Ovary (tissue), 3 donors: ENCODE results near the gene EIF5AL1.

ENCODE experiments used
- POLR2A ChIP-seq: fragments of 450-650 bp; IDR thresholded peaks from one replicate; pipeline ENCODE4 v1.6.1; 2017; ENCODE audit warnings: antibody characterized with exemption, mild to moderate bottlenecking, moderate library complexity
- TF ChIP-seq, protein P1 (sequence below), 3 donors: fragments of 450-650 bp in 2 of 3; fragments of 200-600 bp in 1 of 3; IDR thresholded peaks; one replicate each; pipeline versions ENCODE4 v1.5.1 to v1.8.0; 2016 to 2022; ENCODE audit warnings: antibody characterized with exemption in 3 of 3, mild to moderate bottlenecking in 1 of 3
- donor health status: DM: no; HTN: no; CAD: no.

DNA sequence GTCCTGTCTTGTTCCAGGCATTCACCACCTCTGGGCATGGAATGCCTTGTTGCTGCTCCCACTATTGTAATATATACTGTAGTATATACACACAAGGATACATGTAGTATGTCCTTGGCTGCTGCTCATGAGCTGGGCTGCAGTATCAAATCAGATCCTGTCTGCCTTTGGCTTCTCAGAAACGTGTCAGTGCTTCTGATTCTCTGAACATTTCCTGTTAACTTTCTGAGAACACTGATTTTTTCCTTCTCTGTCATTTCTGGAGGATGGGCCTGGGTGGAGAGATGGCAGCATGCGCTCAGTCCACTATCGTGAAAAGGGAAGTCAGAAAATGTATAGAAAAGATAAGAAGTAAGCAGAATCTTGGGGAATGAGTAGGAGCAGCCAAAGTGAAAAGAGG is 35.6 kb downstream of the EIF5AL1 start:
- TF ChIP-seq, protein P1, sequence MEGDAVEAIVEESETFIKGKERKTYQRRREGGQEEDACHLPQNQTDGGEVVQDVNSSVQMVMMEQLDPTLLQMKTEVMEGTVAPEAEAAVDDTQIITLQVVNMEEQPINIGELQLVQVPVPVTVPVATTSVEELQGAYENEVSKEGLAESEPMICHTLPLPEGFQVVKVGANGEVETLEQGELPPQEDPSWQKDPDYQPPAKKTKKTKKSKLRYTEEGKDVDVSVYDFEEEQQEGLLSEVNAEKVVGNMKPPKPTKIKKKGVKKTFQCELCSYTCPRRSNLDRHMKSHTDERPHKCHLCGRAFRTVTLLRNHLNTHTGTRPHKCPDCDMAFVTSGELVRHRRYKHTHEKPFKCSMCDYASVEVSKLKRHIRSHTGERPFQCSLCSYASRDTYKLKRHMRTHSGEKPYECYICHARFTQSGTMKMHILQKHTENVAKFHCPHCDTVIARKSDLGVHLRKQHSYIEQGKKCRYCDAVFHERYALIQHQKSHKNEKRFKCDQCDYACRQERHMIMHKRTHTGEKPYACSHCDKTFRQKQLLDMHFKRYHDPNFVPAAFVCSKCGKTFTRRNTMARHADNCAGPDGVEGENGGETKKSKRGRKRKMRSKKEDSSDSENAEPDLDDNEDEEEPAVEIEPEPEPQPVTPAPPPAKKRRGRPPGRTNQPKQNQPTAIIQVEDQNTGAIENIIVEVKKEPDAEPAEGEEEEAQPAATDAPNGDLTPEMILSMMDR (IDR thresholded peaks at IDR 0.05): no peak
- no peak for TF ChIP-seq POLR2A
